Amniotic stem cell (primary cell): ENCODE measurements around the gene CISTR.
A peak's percentile ranks its signal among the peaks of the same experiment; 100 is the strongest.
"Not testable (repeated sequence)": the region's sequence is repeated elsewhere in the genome, so short reads cannot be mapped to it uniquely, and the experiment has no call there.

ENCODE experiments used
- DNase-seq: peaks from one replicate; lab custom pipeline; 2025; lab: John Stamatoyannopoulos, UW

CISTR gene

DNA sequence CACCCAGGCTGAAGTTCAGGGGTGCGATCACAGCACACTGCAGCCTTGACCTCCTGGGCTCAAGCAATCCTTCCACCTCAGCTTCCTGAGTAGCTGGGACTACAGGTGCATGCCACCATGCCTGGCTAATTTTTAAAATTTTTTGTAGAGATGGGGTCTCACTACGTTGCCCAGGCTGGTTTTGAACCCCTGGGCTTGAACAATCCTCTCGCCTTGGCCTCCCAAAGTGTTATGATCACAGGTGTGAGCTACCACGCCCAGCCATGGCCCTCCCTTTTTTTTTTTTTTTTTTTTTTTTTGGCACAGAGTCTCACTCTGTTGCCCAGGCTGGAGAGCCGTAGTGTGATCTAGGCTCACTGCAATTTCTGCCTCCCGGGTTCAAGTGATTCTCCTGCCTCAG, 33.2 kb downstream of the CISTR start:
- not testable (repeated sequence) for DNase-seq

DNA sequence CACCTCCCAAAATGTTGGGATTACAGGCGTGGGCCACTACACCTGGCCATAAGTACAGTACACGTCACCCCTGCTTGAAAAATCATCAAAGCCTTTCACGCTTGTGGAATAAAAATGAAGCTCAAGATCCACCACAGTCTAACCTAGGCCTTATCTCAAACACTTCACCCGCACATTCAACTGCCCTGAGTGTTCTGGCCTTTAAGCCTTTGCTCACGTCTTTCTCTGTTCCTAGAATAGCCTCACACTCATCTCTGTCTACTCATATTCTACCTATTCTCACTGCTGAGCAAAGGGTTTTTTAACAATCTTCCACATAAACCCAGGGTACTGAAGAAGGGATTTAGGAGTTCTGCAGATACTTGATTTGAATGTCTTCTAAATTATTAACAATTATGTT, 34.5 kb downstream of the CISTR start:
- DNase-seq: no peak

DNA sequence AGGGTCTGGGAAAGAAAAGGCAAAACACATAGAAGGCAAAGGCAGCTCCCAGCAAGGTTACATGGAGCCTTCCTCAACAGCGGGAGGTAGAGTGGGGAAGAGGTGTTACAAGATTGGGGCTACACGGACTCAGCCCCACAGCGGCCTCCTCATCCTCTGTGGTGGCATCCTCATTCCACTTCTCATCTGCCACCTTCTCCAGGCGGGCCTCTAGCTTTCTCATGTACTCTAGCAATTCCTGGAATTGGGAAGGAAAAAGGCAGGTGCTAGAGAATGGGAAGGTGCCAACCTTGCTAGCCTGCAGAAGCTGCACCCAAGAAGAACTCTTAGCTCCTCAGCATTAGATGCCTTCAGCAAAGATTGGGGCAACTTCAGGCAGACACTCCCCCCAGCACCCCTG, 37.8 kb downstream of the CISTR start:
- DNase-seq: no peak

DNA sequence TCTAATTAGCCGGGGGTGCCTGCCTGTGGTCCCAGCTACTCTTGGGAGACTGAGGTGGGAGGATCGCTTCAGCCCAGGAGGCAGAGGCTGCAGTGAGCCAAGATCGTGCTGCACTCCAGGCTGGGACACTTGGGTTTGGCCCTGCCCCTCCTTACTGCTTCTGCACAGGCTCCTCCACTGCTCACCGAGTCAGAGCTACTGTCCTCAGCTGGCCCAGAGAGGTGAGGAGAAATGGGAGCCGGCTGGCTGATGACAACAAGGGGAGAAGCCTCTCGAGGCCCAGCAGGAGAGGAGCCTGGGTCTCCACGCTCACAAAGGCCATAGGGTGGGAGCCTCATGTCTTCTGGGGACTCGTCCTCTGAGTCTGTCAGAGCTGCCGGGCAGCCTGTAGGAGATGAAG, 38.3 kb downstream of the CISTR start:
- DNase-seq: no peak

DNA sequence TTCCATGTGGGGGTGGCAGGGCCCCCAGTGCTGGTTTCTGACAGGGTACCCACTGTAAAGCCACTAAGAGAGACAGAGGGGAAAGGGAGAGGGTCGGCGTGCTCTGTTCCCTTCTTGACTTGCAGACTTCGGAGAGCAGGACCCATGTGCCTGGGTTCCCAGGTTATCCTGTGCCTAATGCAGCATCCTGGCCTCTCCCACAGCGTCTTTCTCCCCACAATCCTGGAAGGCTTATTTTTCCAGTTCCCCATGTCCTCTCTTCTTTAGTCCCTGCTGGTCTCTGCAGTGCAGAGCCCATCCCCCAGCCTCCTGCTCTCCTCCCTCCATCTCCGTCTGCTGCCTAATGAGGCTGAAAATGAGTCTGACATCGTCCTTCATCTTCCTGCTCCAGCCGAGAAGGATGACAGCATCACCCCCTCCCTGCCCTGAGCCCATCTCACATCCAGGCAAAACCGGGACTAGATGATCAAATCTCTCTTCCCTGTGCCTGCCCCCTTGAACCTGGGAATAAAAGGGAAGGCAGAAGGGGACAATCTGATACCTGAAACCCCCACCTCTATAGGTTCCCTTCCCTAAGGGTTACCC, 39.6 kb downstream of the CISTR start:
- no peak for DNase-seq

DNA sequence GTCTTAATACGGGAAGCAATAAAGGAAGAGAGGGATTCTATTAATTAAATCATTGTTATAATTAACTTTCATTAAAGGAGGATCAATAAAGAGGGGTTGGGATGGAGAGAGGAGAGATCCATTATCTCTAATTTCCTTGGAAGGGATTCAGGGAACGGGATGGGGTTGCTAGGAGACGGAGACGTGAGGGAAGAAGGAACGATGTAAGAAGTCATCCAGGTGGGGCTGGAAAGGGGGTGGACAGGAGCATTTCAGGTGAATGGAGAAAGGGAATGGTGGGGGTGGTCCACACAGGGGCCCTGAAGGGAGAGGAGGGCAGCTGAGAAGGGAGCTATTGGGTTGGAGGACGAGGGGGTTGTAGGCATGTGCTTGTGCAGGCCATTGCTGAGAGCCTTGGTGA, 41.7 kb downstream of the CISTR start:
- no peak for DNase-seq

DNA sequence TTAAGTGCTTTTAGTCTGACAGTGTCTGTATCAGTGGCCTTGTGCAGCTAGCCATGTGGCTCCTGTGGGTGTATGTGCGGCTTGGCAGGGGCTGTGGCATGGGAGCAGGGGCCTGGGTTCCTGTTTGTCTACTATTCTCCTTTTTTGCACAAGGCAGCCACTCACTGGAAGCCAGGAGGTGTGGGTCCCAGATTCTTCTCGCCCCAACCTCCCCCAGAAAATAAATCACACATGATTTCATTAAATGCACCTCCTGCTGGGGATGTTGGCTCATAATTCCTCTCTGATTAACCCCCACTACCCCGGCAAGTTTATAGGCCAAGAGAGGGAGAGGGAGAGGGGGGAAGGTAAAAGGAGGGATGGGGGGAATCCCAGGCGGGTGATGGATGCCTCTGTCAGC, 42.1 kb downstream of the CISTR start:
- no peak for DNase-seq

DNA sequence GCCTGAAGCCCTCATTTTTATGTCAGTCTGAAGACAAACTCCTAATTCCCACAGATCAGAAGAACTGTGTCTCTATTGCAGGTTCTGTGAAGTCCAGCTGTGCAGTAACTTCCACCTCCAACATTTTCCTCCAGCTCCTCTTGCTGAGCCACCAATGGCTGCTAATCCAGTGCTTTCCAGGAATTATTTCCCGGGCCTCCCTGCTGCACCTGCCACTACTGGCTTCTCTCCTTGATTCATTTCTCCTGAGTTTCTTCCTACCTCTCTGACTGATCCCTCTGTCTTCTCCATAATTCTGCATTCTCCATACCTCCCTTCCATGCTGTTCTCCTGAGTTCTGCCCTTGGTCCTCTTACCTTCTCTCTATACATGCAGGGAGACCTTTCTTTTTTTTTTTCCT, 45.7 kb downstream of the CISTR start:
- no peak for DNase-seq

DNA sequence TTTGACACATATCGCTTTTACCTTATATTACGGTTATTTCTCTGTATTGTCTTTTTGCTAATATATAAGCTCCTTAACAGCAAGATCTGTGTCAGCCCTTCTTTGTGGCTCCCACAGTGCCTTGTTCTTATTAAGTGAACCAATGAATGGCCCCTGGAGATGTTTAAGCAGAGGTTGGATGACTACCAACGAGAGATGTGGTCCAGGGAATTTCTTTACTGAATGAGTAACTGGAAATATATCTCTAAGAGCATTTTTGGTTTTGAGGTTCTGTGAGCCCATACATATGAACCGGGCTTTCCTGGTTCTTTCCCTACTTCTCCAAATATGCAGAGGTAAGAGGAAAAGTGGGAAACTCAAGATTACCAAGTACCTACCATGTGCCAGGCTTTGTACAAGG, 48.0 kb downstream of the CISTR start:
- DNase-seq: no peak

DNA sequence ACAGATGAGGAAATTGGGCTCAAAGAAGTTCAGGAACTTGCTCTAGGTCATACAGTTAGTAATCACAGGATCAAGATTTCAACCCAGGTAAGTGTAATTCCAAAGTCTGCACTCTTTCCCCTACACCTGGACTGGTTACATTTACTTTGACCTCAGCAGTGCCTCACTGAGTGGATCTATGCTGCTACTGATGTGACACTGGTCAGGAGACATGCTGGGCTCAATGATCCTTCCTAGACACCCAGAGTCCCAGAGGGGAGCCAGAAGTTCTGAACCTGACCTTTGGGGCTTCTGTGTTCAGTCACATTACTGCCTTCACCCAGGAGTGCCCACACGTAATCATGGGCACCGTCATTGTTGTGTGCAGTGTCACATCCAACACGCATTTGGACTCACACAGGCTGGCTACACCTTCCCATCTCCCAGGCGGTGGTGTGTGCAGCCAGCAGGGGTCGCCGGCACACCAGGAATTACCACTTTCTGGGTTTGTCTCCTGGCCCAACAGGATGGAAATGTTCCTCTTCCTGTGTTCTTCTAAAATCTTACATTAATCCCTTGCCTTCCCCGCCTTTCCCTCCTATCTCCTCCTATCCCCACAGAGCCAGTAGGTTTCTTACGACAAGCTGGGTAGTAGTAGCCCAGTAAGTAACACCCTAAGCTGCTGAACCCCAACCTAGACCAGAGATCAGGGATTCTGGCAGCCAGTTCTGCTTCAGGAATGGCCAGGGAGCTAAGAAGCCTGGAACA, 50.1 kb downstream of the CISTR start:
- DNase-seq: peak; percentile 37

DNA sequence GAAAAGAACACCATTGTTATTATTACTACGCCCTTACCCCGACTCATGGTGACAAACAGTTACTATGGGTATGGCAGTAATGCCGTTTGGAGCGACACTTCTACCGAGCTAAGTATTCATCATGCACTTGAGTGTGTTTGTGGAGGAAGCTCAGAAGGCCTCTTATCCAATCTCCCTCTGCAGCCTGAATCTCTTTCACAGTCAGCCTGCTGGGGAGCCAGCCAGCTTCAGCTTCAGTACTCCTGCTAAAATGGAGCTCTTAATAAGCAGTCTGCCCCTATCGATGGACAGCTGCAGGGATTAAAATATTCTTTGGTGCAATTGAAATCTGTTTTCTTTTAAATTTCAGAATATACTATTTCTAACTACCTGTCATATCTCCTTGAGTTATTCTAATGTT, 51.2 kb downstream of the CISTR start:
- no peak for DNase-seq

DNA sequence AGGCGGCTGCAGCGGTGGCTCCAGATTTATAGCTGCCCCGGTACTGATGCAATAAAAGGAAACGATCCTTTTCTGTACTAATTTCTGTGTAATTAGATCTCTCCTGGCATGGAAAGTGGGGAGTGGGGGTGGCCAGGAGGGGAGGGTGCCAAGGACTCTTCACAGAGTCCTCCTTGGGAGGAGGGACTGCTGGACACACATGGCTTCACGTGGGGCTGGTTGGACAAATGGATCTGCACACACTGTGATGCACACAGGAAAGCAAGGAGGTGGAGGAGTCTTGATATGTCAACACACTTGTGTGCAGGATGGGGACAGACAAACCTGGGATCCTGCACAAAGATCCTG, 52.1 kb downstream of the CISTR start:
- DNase-seq: no peak

DNA sequence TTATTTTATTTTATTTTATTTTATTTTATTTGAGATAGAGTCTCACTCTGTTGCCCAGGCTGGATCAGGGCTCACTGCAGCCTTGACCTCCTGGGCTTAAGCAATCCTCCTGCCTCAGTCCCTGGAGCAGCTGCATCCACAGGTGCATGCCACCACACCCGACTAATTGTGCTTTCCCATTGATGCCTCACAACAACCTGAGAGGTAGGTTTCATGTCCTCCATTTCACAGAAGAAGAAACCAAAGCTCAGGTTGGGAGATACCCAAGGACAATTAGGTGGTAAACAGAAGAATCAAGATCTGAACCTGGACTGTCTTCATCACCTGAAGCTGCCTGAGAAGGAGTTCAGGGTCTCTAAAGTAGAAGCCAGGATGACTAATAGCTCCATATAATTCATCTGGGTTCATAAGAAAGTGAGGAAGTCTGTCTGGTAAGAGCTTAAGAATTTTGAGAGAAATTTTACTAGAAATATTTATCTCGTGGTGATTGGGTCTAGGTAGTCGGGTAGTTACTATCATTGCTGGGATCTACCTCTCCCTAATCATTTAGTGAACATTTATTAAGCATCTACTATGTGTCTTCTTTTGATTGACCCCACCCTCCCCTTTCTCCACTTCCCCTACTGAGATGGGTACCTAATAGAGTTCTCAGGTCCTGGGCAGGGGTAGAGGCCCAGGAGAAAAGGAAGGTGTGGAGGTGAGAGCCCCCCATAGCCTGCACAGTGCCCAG, 52.7 kb downstream of the CISTR start:
- DNase-seq: no peak

DNA sequence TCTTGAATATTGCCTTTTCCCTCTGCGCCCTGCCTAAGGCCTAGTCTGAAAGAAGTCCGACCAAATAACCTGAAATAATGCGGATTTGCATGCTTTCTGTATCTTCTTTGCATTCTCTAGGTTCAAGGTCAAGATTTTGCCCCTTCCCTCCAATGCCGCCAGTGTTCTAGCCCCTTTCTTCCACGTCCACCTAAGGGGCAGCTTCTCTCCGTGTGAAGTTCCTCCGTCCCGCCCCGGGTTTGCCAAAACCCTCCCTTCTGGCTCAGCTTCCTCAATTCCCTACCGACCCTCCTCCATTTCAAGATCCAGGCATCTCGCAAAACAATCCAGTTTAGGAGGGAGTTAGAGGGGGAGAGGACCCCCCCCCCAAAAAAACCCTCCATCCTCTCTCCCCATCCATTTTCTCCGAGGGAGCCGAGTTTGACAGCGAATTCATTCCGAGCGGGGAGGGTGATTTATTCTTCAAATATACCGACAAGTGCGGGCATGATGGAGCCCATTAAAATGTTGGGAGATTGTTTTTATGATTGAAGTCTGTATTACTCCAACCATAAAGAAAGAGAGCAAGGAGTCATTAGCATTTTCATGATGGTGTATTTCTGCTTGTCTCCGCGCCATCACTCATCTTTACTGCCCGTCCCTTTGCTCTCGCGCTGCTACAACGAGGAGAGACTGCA, 55.0 kb downstream of the CISTR start:
- DNase-seq: no peak
